ENCODE measurements around the gene TMPO. TPM values are rescaled to one million over a fixed set of nuclear protein-coding genes. Genes with fewer than 3 reads are reported as not detected.

The TMPO gene
- polyA plus RNA-seq (2012; ENCODE audit: insufficient read length, low read depth), result 64.6 TPM

GRCh38 chr12:98515287-98516110 is at the start of gene TMPO:
Gene TMPO (plus strand): TSS chr12:98515590. CDS start chr12:98515868, 278 bp downstream.
- TF ChIP-seq POLR2AphosphoS5 (IDR thresholded peaks at IDR 0.05; ENCODE audit: low read depth, low read length) (peak; percentile 96), REST (IDR thresholded peaks at IDR 0.05; ENCODE audit: insufficient read depth in 1 of 2, low read depth in 2 of 2, low read length in 2 of 2) (0 out of 4 replicates have a peak, but pooled peaks have one; percentile 5 to 37), TAF1 (IDR thresholded peaks at IDR 0.05; ENCODE audit: borderline replicate concordance, insufficient read depth, low read length) (peak; percentile 91), SIN3A (IDR thresholded peaks at IDR 0.05; ENCODE audit: borderline replicate concordance, insufficient read depth, low read length) (peak; percentile 85; the same call in 1 of the 2 replicates), FOXP2 (optimal IDR thresholded peaks at IDR 0.05; ENCODE audit: borderline replicate concordance, extremely low read depth, extremely low read length, insufficient read depth) (peak; percentile 30)

GRCh38 chr12:98465950-98466602 is 49.3 kb upstream of the TMPO start:
- TF ChIP-seq FOXP2 (optimal IDR thresholded peaks at IDR 0.05; ENCODE audit: borderline replicate concordance, extremely low read depth, extremely low read length, insufficient read depth), result no peak
- no peak for TF ChIP-seq TAF1 (IDR thresholded peaks at IDR 0.05; ENCODE audit: borderline replicate concordance, insufficient read depth, low read length)
- no peak for TF ChIP-seq REST (IDR thresholded peaks at IDR 0.05; ENCODE audit: insufficient read depth in 1 of 2, low read depth in 2 of 2, low read length in 2 of 2)
- no peak for TF ChIP-seq SIN3A (IDR thresholded peaks at IDR 0.05; ENCODE audit: borderline replicate concordance, insufficient read depth, low read length)
- TF ChIP-seq POLR2AphosphoS5 (IDR thresholded peaks at IDR 0.05; ENCODE audit: low read depth, low read length), result no peak

- TF ChIP-seq POLR2AphosphoS5 (IDR thresholded peaks at IDR 0.05; ENCODE audit: low read depth, low read length) (no peak), TAF1 (IDR thresholded peaks at IDR 0.05; ENCODE audit: borderline replicate concordance, insufficient read depth, low read length) (no peak), REST (IDR thresholded peaks at IDR 0.05; ENCODE audit: insufficient read depth in 1 of 2, low read depth in 2 of 2, low read length in 2 of 2) (no peak), SIN3A (IDR thresholded peaks at IDR 0.05; ENCODE audit: borderline replicate concordance, insufficient read depth, low read length) (no peak)
Observed at GRCh38 chr12:98466640-98467400, 48.6 kb upstream of the TMPO start.

- TF ChIP-seq TAF1 (IDR thresholded peaks at IDR 0.05; ENCODE audit: borderline replicate concordance, insufficient read depth, low read length) (no peak), REST (IDR thresholded peaks at IDR 0.05; ENCODE audit: insufficient read depth in 1 of 2, low read depth in 2 of 2, low read length in 2 of 2) (no peak), FOXP2 (optimal IDR thresholded peaks at IDR 0.05; ENCODE audit: borderline replicate concordance, extremely low read depth, extremely low read length, insufficient read depth) (no peak), POLR2AphosphoS5 (IDR thresholded peaks at IDR 0.05; ENCODE audit: low read depth, low read length) (no peak), SIN3A (IDR thresholded peaks at IDR 0.05; ENCODE audit: borderline replicate concordance, insufficient read depth, low read length) (no peak)
Observed at GRCh38 chr12:98469109-98469508, 46.3 kb upstream of the TMPO start.

Measured in PFSK-1 (cell line).